Stimulated activated CD8-positive, alpha-beta memory T cell treated with anti-CD3 and anti-CD28 coated beads, Interleukin-7, amount 100 ng/mL, for 24 hours (primary cell): ENCODE results near the gene ATP9B.

Source experiments
- DNase-seq: peaks from one replicate; pipeline ENCODE4 v3.0.0-alpha.2; 2020; ENCODE audit warnings: low read depth

ATP9B gene

DNA sequence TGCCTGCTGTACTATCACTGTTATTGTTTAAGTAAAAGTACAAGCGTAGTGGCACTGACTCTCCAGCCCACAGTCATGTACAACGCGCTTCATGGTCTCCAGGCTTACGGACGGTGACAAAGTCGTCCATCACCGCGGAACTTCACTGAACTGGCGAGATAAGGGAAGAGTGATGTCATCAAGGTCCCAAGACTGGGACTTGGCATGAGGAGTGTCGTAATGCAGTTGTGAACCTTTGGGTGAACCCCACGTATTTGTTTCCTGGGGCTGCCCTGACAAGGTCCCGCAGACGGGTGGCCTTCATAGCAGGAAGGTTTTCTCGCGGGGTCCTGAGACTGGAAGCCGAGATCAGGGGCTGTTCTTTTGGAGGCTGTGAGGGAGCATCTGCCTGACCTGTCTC is 343.8 kb downstream of the ATP9B start:
- DNase-seq: no peak

GRCh38 chr18:79413426-79413825 is 344.2 kb downstream of the ATP9B start:
- no peak for DNase-seq

- DNase-seq: no peak
These were observed 344.7 kb downstream of the ATP9B start for GRCh38 chr18:79413901-79414300.

- DNase-seq: no peak
These were observed 347.0 kb downstream of the ATP9B start for GRCh38 chr18:79416022-79416676.

DNA sequence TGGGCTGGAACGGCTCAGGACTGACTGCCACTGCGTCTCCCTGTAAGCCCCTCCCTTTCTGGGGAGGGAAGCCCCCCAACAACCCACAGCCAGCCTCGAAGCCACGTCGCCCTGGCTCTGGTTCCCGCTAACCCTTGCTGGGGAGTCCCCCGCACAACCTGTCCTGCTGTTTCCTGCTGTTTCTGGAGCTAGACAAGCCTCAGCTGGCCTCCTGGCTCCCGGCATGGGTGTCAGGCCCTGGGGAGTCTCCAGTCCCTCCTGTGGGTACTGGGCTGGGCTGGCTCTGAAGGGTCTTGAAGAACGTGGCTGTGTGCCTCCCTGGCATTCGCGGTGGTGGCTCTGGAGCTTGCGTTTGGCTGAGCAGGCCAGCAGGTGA is 347.5 kb downstream of the ATP9B start:
- no peak for DNase-seq

DNA sequence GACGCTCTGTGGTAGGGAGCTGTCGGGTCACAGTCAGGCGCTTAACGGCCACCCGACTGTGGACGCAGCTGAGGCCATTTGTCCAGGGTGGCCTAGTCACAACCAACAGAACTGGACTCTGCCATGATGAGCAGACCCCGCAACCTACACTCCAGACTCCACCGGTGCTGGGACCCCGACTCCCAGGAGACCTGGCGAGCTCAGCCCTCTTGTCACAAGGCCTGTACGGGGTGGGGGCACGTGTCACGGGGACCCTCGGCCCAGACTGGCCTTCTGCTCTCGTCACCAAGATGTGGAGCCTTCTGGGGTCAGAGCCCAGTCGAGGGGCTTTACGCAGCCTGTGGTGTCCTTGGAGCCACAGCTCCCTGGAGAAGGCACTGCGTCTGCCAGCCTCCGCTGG is 349.0 kb downstream of the ATP9B start:
- DNase-seq: no peak

DNA sequence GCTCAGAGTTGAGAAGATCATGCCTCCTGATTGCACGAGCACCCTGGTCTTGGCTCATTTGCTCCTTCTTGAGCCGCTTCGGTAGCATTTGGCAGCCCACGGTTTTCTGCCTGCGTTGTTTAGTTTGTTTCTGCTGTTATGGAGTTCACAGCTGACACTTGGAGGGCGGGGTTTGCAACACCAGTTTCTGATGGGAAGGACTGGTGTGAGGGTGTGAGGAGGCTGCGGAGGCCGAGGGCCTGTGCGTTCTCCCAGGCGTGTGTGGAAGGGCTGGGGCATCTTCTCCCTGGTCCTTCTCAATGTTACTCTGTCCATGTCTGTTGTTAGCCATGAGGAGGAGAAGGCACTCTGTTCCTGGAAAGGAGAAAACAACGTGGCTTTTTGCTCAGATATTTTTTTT is 349.4 kb downstream of the ATP9B start:
- DNase-seq: no peak

DNA sequence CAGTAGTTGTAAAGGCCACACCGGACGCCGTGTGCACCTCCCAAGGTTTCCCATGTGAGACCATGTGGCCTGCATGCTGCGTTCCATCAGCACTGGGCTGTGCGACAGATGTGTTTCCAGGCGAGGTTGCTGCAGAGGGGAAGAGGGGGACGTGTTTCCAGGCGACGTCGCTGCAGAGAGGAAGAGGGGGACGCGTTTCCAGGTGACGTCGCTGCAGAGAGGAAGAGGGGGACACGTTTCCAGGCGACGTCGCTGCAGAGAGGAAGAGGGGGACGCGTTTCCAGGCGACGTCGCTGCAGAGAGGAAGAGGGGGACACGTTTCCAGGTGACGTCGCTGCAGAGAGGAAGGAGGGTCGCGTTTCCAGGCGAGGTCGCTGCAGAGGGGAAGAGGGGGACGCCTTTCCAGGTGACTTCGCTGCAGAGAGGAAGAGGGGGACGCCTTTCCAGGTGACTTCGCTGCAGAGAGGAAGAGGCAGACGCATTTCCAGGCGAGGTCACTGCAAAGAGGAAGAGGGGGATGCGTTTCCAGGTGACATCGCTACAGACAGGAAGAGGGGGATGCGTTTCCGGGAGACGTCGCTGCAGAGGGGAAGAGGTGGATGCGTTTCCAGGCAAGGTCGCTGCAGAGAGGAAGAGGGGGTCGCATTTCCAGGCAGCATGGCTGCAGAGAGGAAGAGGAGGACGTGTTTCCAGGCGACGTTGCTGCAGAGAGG is 351.0 kb downstream of the ATP9B start:
- DNase-seq: no peak

DNA sequence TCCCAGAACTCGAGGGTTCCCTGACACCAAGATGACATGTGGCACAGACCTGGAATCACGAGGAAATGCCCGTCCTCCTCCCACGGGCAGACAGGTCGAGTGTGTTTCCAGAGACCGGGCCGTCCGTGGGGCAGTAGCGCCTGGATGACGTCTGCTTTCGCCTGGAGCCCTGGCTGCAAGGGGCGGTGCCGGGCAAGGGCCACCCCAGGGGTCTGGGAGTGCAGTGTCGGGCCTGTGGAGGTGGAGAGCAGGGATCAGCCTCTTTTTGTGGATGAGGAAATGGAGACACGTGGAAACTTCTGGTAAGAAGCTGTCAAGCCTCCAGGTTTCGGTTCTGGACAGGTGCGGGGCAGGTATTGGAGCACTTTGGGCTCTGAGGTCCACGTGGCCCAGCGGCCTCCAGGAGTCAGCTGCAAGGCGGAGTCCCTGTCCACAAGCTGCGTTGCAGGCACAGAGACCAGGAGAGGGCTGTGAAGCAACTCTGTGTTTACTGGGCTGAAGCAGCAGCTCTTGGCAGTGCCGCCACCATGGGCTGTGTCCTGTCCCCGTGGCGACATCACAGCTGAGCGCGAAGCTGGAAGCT is 352.2 kb downstream of the ATP9B start:
- DNase-seq: no peak

- no peak for DNase-seq
These were observed 353.0 kb downstream of the ATP9B start for GRCh38 chr18:79422022-79422782.

DNA sequence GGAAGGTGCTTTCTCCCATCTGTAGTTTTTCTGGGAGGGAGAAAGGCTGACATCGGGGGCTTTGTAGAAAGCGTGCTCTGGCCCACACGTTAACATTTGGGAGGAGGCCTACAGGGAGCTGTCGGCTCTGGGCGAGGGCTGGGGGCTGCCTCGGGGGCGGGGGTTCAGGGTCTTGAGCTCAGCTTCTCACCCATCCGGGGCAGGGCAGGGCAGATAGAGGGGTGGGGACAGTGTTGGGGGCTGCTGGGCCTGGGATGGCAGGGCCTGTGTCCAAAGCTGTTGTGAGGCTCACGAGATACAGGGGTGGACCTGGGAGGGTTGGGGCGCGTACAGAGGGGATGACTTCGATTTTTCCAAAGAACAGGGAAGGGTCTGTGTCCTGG is 353.6 kb downstream of the ATP9B start:
- DNase-seq: no peak

DNA sequence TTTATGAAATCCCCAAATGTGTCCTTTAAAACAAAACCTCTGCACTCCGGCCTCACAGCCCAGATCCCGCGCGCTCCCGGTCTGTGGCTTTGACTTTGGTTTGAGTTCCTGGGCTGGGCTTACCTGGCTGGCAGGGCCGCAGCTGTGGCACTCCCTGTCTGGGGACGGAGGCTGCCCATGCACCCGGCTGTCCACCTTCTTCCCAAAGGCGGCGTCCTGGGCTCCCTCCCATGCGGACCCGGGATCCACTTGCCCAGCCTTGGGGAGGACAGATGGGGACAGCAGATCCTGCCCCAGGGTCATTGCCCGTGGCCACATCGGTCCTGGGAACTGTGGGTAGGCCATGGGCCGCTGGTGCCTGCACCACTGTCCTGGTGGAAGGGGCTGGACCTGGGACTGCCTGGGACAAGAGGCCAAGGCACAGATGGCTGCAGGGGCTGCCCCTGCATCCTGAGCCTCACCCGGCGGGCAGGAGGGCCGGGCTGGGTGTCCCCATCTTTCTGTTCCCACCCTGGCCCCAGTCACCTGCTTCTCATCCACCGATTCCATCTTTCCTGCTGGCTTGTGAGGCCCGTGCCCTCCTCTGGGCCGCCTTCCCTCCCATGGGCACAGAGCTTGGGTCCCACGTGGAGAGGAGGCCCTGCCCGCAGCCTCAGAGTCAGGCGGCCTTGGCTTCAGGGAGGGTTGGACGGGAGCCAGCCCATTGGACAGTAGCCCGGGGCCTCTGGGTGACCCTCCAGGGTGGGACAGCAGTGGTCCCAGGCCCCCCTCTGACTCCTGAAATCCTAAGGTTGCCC is 354.2 kb downstream of the ATP9B start:
- no peak for DNase-seq

- no peak for DNase-seq
These were observed 354.9 kb downstream of the ATP9B start for GRCh38 chr18:79424008-79424565.

GRCh38 chr18:79424880-79425568 is 355.8 kb downstream of the ATP9B start:
- DNase-seq: no peak

DNA sequence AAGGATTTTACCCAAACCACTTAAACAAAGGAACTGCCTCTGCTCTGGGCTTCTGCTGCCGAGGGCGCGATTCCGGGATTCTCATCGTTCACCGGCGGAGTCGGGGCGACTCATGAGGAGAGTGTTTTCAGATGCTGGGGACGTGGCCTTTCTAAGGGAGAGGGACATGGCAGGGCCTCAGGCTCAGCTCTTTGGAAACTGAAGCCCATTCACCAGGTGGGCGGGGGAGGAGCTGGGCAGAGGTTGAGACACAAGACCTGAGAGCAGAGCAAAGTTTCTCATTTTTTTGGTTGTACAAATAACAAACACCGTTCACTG is 356.3 kb downstream of the ATP9B start:
- DNase-seq: no peak

DNA sequence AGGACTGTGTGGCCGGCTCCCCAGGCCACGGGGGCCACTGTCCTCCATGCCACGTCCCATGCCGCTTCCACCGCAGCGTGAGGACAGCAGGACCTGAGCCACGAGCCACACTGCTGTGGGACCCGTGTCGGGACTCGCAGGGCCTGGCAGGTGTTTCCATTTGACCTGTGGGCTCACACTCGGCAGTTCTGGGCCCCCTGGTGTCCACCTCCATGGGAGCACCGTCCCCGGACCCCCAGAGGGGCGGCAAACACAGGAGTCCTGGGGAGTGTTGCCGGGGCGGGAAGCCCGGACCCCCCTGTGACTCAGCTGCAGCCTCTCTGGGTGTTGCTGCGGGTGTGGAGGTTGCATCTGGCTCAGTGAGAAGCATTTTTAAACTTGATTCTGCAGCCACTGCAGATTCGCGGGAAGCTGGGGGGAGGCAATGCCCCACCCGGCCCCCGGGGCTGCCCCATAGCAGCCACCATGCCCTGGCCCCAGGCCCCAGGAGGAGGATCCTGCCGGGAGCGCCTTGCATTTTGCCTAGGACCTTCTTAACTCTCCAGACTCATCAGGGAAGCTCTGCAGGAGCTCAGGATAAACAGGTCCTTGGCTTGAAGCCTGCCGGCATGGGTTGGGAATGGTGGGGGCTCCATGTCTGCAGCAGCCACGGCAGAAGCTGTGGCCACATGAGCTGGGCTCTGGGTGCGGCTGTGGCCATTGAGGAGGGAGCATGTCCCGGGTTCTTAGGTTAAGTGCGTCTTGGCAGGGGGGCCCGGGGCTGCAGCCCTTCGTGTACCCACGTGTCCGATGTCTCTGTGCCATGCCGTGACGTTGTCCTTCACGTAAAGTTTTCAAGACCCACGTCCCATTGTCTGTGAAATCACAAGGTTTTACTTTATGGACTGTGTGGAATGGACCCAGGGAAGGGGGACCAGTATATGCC is 357.4 kb downstream of the ATP9B start:
- DNase-seq: no peak

DNA sequence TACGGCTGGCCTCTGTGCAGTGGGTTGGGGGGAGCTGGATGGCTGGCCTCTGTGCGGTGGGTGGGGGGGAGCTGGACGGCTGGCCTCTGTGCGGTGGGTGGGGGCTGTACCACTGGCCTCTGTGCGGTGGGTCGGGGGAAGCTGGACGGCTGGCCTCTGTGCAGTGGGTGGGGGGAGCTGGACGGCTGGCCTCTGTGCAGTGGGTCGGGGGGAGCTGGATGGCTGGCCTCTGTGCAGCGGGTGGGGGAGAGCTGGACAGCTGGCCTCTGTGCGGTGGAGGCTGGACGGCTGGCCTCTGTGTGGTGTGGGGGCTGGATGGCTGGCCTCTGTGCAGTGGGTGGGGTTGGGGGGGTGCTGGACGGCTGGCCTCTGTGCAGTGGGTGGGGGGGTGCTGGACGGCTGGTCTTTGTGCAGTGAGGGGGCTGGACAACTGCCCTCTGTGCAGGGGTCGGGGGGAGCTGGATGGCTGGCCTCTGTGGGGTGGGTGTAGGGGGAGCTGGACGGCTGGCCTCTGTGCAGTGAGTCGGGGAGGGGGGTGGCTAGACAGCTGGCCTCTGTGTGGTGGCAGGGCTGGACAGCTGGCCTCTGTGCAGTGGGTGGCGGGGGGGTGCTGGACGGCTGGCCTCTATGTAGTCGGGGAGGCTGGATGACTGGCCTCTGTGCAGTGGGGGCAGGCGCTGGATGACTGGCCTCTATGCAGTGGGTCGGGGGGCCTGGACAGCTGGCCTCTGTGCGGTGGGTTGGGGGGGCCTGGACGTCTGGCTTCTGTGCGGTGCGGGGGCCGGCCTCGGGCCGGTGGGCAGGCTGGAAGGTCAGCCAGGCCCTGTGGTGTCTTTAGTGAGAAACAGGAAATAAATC is 358.4 kb downstream of the ATP9B start:
- no peak for DNase-seq
